HepG2 (cell line): ENCODE results near the gene TNFRSF9. TPM values are rescaled to one million over a fixed set of nuclear protein-coding genes. Genes with fewer than 3 reads are reported as not detected.
A peak's percentile ranks its signal among the peaks of the same experiment; 100 is the strongest.
"Not testable (repeated sequence)": the region's sequence is repeated elsewhere in the genome, so short reads cannot be mapped to it uniquely, and the experiment has no call there.

Experiments
- ATAC-seq: fragments of 200-7000 bp; cut with Tn5 transposase; 3 replicates; pipeline ENCODE4 v1.9.1; 2020; ENCODE audit warnings: mild to moderate bottlenecking, moderate library complexity
- BruUV-seq: library from RNA; stranded (reverse); fragments of 400-500 nt; replicated peaks from 2 replicates; lab custom pipeline; 2021; lab: Mats Ljungman, UMichigan
- CTCF ChIA-PET: fragments of 300-600 bp; formaldehyde crosslinking; extraction: SDS; loops from one replicate; lab custom pipeline; 2021; ENCODE audit warnings: low total read pairs, inconsistent platforms, low intra/inter-chr PET ratio; lab: Yijun Ruan, JAX
- POLR2A ChIA-PET: fragments of 350-600 bp; sonication (Branson Sonifier 250); formaldehyde crosslinking; loops from one replicate; lab custom pipeline; 2020; ENCODE audit warnings: antibody characterized with exemption, inconsistent platforms; lab: Yijun Ruan, JAX
- DNase-seq: peaks from one replicate; pipeline ENCODE4 v3.0.0-alpha.2; 2015; ENCODE audit warnings: low spot score
- FAIRE-seq: peaks from 3 replicates; lab custom pipeline; 2011; peaks lifted over from hg19 to GRCh38; lab: Jason Lieb, UNC
- H2AFZ ChIP-seq: one replicate; pipeline ENCODE4 v1.6.1; 2011; ENCODE audit warnings: low read length, inconsistent platforms
- H3K27ac ChIP-seq: fragments of 300-600 bp; 3 replicates; pipeline ENCODE4 v1.8.0; 2011; ENCODE audit warnings: mixed run types, mild to moderate bottlenecking, mixed read lengths, low read length, inconsistent platforms; ENCODE audit not compliant: insufficient read depth; ENCODE audit errors: extremely low read length
- H3K27me3 ChIP-seq, 2 experiments: fragments of 200-600 bp in 1 of 2; 2 replicates in 1 of 2; 3 replicates in 1 of 2; pipeline versions ENCODE4 v1.6.0 to v1.8.0; 2011; ENCODE audit warnings: low read length in 2 of 2, mild to moderate bottlenecking in 2 of 2, moderate library complexity in 2 of 2, inconsistent platforms in 1 of 2; ENCODE audit not compliant: insufficient read depth in 2 of 2, control insufficient read depth in 1 of 2
- H3K36me3 ChIP-seq, 2 experiments: fragments of 200-600 bp in 1 of 2; replicated peaks in 1 of 2; 2 replicates in 1 of 2; 3 replicates in 1 of 2; pipeline versions ENCODE4 v1.5.1 to v1.8.0; 2011; ENCODE audit warnings: low read length in 2 of 2, inconsistent platforms in 1 of 2; ENCODE audit not compliant: insufficient read depth in 2 of 2, control insufficient read depth in 1 of 2
- H3K4me1 ChIP-seq: 2 replicates; pipeline ENCODE4 v1.5.1; 2012; ENCODE audit warnings: low read length, inconsistent platforms; ENCODE audit not compliant: insufficient read depth
- H3K4me2 ChIP-seq: 2 replicates; pipeline ENCODE4 v1.6.0; 2011; ENCODE audit warnings: low read depth, low read length, inconsistent platforms
- H3K4me3 ChIP-seq, 3 experiments: fragments of 200-600 bp in 1 of 3; sonication (generic), shearing (Covaris generic) in 1 of 3; replicated peaks in 1 of 3; 2 replicates each; pipeline ENCODE4 v1.5.1; 2011 to 2016; ENCODE audit warnings: low read length in 3 of 3, inconsistent platforms in 2 of 3, low read depth in 2 of 3, mild to moderate bottlenecking in 2 of 3, control low read depth in 1 of 3, mixed read lengths in 1 of 3; ENCODE audit not compliant: insufficient read depth in 1 of 3
- H3K79me2 ChIP-seq: one replicate; pipeline ENCODE4 v1.6.1; 2011; ENCODE audit warnings: low read length, inconsistent platforms; ENCODE audit not compliant: insufficient read depth
- H3K9ac ChIP-seq: 2 replicates; pipeline ENCODE4 v1.6.0; 2011; ENCODE audit warnings: mild to moderate bottlenecking, low read depth, low read length, inconsistent platforms; ENCODE audit not compliant: insufficient read depth
- H3K9me3 ChIP-seq: 2 replicates; pipeline ENCODE4 v1.5.1; 2012; ENCODE audit warnings: mild to moderate bottlenecking, low read length
- H4K20me1 ChIP-seq: 2 replicates; pipeline ENCODE4 v1.6.0; 2011; ENCODE audit warnings: inconsistent platforms, mild to moderate bottlenecking, low read length, moderate library complexity; ENCODE audit not compliant: insufficient read depth
- AGO2 ChIP-seq: fragments of 200-400 bp; formaldehyde crosslinking; optimal IDR thresholded peaks from 2 replicates; pipeline ENCODE3; 2017; ENCODE audit warnings: mild to moderate bottlenecking, low read depth, low read length, moderate library complexity
- FOXC1 ChIP-seq: sonication (generic); formaldehyde crosslinking; IDR thresholded peaks from 2 replicates; pipeline ENCODE4 v1.8.0; 2022; ENCODE audit warnings: mild to moderate bottlenecking, missing genetic modification reagents, borderline replicate concordance
- MXD3 ChIP-seq: IDR thresholded peaks from 2 replicates; pipeline ENCODE4 v1.6.1; 2016; ENCODE audit warnings: mild to moderate bottlenecking, missing biosample characterization, missing genetic modification reagents
- NRL ChIP-seq: sonication (generic); formaldehyde crosslinking; IDR thresholded peaks from 2 replicates; pipeline ENCODE4 v1.5.0; 2020; ENCODE audit warnings: missing genetic modification reagents, mild to moderate bottlenecking, moderate library complexity, borderline replicate concordance
- PRDM10 ChIP-seq: sonication (generic); formaldehyde crosslinking; IDR thresholded peaks from 2 replicates; pipeline ENCODE4 v1.4.0; 2020; ENCODE audit warnings: low read depth, missing genetic modification reagents
- SRSF1 ChIP-seq: fragments of 200-400 bp; formaldehyde crosslinking; optimal IDR thresholded peaks from 2 replicates; pipeline ENCODE3; 2017; ENCODE audit warnings: mild to moderate bottlenecking, low read depth, low read length, moderate library complexity
- ZNF550 ChIP-seq: sonication (generic); formaldehyde crosslinking; IDR thresholded peaks from 2 replicates; pipeline ENCODE4 v1.4.0; 2020; ENCODE audit warnings: mild to moderate bottlenecking, missing genetic modification reagents, borderline replicate concordance
- WGBS: methylation state at CpG from one replicate; pipeline ENCODE4 v1.1.6; 2017; ENCODE audit warnings: low lambda C conversion rate; 5-methylcytosine and 5-hydroxymethylcytosine counted together
- in situ Hi-C: cut with HindIII; loops from 2 replicates; pipeline ENCODE4 v1.10.0; 2017; ENCODE audit warnings: low pct_unique_long_range_greater_than_20kb; ENCODE audit not compliant: extremely low pct_ligation_motif_present
- intact Hi-C: fragments of 100-400 bp; cut with micrococcal nuclease; formaldehyde crosslinking; loops from one replicate; pipeline ENCODE4 v1.10.0; 2022; ENCODE audit not compliant: unreplicated experiment
- polyA plus RNA-seq, 8 experiments: library from polyadenylated mRNA; depleted of rRNA in 3 of 8; stranded (reverse) in 7 of 8; unstranded in 1 of 8; fragments of >200 nt; fragmentation: Illumina TruSeq in 4 of 8; extraction: Trizol in 4 of 8; gene quantifications; 2 replicates each; pipeline versions ENCODE4 v1.2.1 to v1.2.3, GENCODE V29; 2011 to 2016; ENCODE audit warnings: low read depth in 4 of 8, missing spikeins in 1 of 8, mixed read lengths in 1 of 8; ENCODE audit not compliant: insufficient read depth in 1 of 8
- total RNA-seq, 5 experiments: library from RNA; depleted of rRNA; stranded (reverse); fragments of >200 nt; fragmentation: Illumina TruSeq; extraction: Trizol; gene quantifications; 2 replicates each; pipeline ENCODE4 v1.2.3, GENCODE V29; 2016; ENCODE audit warnings: low read depth in 1 of 5
- TF ChIP-seq, protein P1 (sequence below): sonication (generic); formaldehyde crosslinking; IDR thresholded peaks from 2 replicates; pipeline ENCODE4 v1.4.0; 2020; ENCODE audit warnings: missing genetic modification reagents, low read depth, mild to moderate bottlenecking, borderline replicate concordance
- TF ChIP-seq, protein P2 (sequence below): conservative IDR thresholded peaks from 2 replicates; pipeline ENCODE4 v1.6.1; 2018; ENCODE audit warnings: missing genetic modification reagents

TNFRSF9 gene
- total and polyA plus RNA-seq, 2 of the 13 experiments (the other 11 are each of a cell fraction or from before 2014, with no cell fraction given) = 0.07 TPM; not detected in 1

DNA sequence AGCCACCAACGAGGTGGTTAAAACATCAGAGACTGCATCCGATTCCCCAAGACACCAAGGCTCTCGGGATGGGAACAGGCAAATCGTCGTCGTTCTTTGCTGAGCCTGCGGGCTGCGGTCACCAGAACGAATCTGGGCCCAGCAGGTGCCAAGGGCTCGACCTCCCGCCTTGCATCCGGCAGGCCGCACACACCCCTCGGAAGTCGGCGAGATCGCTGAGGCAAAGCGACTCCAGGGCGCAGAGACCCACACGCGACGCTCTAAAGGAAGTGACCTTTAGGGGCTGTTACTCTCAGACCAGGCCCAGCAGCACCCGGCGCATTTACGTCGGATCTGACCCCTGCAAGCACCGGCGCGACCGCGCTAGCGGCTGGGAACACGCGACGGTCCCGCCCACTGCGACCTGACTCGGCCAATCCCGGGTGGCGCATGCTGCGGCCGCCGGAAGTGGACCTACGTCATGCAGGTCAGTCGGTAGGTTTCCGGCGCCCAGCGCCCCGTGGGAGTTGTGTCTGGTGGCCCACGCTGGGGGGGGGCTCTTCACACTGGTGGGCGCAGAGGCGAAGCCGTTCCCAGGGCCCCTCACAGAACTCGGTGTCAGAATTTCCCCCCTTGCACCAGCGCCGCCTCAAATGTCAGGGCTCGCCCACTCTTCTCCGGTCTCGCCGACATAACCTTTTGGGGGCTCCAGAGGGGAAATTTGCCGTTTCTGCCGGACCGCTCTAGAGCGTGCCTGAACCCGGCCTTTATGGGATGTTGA is 13.4 kb upstream of the TNFRSF9 start (continued):
- TF ChIP-seq NRL (CRISPR knock-in tag) (peak; percentile 78), PRDM10 (CRISPR knock-in tag) (peak; percentile 29; the same call in 1 of the 2 replicates), AGO2 (peak; percentile 15), ZNF550 (no peak), FOXC1 (CRISPR knock-in tag) (no peak), SRSF1 (peak; percentile 86), MXD3 (CRISPR knock-in tag) (peak; percentile 73; the same call in 1 of the 2 replicates)
- TF ChIP-seq, protein P1, sequence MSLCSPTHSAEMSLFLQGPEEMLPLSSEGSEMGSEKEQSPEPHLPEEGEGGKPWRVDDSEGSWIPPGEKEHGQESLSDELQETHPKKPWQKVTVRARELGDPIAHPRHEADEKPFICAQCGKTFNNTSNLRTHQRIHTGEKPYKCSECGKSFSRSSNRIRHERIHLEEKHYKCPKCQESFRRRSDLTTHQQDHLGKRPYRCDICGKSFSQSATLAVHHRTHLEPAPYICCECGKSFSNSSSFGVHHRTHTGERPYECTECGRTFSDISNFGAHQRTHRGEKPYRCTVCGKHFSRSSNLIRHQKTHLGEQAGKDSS (CRISPR knock-in tag) = no peak
- TF ChIP-seq, protein P2, sequence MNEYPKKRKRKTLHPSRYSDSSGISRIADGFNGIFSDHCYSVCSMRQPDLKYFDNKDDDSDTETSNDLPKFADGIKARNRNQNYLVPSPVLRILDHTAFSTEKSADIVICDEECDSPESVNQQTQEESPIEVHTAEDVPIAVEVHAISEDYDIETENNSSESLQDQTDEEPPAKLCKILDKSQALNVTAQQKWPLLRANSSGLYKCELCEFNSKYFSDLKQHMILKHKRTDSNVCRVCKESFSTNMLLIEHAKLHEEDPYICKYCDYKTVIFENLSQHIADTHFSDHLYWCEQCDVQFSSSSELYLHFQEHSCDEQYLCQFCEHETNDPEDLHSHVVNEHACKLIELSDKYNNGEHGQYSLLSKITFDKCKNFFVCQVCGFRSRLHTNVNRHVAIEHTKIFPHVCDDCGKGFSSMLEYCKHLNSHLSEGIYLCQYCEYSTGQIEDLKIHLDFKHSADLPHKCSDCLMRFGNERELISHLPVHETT (CRISPR knock-in tag) = peak; percentile 85

DNA sequence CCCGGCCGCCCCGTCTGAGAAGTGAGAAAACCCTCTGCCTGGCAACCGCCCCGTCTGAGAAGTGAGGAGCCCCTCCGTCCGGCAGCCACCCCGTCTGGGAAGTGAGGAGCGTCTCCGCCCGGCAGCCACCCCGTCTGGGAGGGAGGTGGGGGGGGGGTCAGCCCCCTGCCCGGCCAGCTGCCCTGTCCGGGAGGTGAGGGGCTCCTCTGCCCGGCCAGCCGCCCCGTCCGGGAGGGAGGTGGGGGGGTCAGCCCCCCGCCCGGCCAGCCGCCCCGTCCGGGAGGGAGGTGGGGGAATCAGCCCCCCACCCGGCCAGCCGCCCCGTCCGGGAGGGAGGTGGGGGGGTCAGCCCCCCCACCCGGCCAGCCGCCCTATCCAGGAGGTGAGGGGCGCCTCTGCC is 12.2 kb upstream of the TNFRSF9 start:
- H2AFZ ChIP-seq, BruUV-seq, H3K79me2 ChIP-seq, in situ Hi-C loops, FAIRE-seq, CTCF ChIA-PET, POLR2A ChIA-PET, H3K27ac ChIP-seq, H3K4me2 ChIP-seq, H3K9me3 ChIP-seq, H3K4me3 ChIP-seq, H4K20me1 ChIP-seq, ATAC-seq, H3K9ac ChIP-seq, H3K36me3 ChIP-seq, intact Hi-C loops, DNase-seq, H3K4me1 ChIP-seq: not testable (repeated sequence)
- WGBS = no CpG with 5 or more reads among the region's 30 CpGs
- peaks cover 4 to 22% of the 10 kb centered on the region in 2 experiments; a peak in 3 of 5 replicates for H3K27me3 ChIP-seq
